ENCODE data around the gene TUBB1.

The TUBB1 gene

GRCh38 chr20:59051666-59052185 is 32.5 kb downstream of the TUBB1 start:
- no peak for TF ChIP-seq CTCF (IDR thresholded peaks at IDR 0.05; ENCODE audit: extremely low read depth, insufficient read depth, missing control alignments)
- in situ Hi-C loops (cut with MboI; ENCODE audit: low pct_unique_long_range_greater_than_20kb, low sequenced_read_pairs, unreplicated experiment), result no loop called here
- no peak for DNase-seq (ENCODE audit: low spot score)

- no peak for DNase-seq (ENCODE audit: low spot score)
- in situ Hi-C loops (cut with MboI; ENCODE audit: low pct_unique_long_range_greater_than_20kb, low sequenced_read_pairs, unreplicated experiment), result no loop called here
- peak; percentile 40 for TF ChIP-seq CTCF (IDR thresholded peaks at IDR 0.05; ENCODE audit: extremely low read depth, insufficient read depth, missing control alignments)
These were observed 36.1 kb downstream of the TUBB1 start for GRCh38 chr20:59055302-59055701.

GRCh38 chr20:59062081-59062480 is 42.9 kb downstream of the TUBB1 start:
- TF ChIP-seq CTCF (IDR thresholded peaks at IDR 0.05; ENCODE audit: extremely low read depth, insufficient read depth, missing control alignments), result no peak
- in situ Hi-C loops (cut with MboI; ENCODE audit: low pct_unique_long_range_greater_than_20kb, low sequenced_read_pairs, unreplicated experiment), result no loop called here
- no peak for DNase-seq (ENCODE audit: low spot score)

GRCh38 chr20:59063358-59064213 is 44.4 kb downstream of the TUBB1 start:
- DNase-seq (ENCODE audit: low spot score), result no peak

GRCh38 chr20:59064214-59064722 is 45.0 kb downstream of the TUBB1 start:
- no peak for TF ChIP-seq CTCF (IDR thresholded peaks at IDR 0.05; ENCODE audit: extremely low read depth, insufficient read depth, missing control alignments)
- no peak for DNase-seq (ENCODE audit: low spot score)
- in situ Hi-C loops (cut with MboI; ENCODE audit: low pct_unique_long_range_greater_than_20kb, low sequenced_read_pairs, unreplicated experiment), result no loop called here

More at GRCh38 chr20:59063358-59064213, 44.4 kb downstream of the TUBB1 start:
- no peak for TF ChIP-seq CTCF (IDR thresholded peaks at IDR 0.05; ENCODE audit: extremely low read depth, insufficient read depth, missing control alignments)
- in situ Hi-C loops (cut with MboI; ENCODE audit: low pct_unique_long_range_greater_than_20kb, low sequenced_read_pairs, unreplicated experiment), result no loop called here

GRCh38 chr20:59068534-59068933 is 49.3 kb downstream of the TUBB1 start:
- in situ Hi-C loops (cut with MboI; ENCODE audit: low pct_unique_long_range_greater_than_20kb, low sequenced_read_pairs, unreplicated experiment), result no loop called here
- no peak for TF ChIP-seq CTCF (IDR thresholded peaks at IDR 0.05; ENCODE audit: extremely low read depth, insufficient read depth, missing control alignments)
- DNase-seq (ENCODE audit: low spot score), result no peak

Measured in GM13977 (cell line).